IMR-90 (cell line): ENCODE results near the gene AKR1A1. TPM values are rescaled to one million over a fixed set of nuclear protein-coding genes. Genes with fewer than 3 reads are reported as not detected.

Experiments used
- ATAC-seq: fragments of 200-7000 bp; cut with Tn5 transposase; 2 replicates; pipeline ENCODE4 v1.9.1; 2020; ENCODE audit warnings: low read depth, mild to moderate bottlenecking, moderate library complexity
- BruUV-seq: library from RNA; stranded (reverse); fragments of 400-500 nt; replicated peaks from 2 replicates; lab custom pipeline; 2021; lab: Mats Ljungman, UMichigan
- CTCF ChIA-PET: fragments of 300-600 bp; formaldehyde crosslinking; extraction: SDS; loops from one replicate; lab custom pipeline; 2021; ENCODE audit warnings: antibody characterized with exemption; lab: Yijun Ruan, JAX
- POLR2A ChIA-PET: fragments of 300-600 bp; sonication (Branson Sonifier 250); formaldehyde crosslinking; loops from one replicate; lab custom pipeline; 2022; ENCODE audit warnings: antibody characterized with exemption; ENCODE audit not compliant: unreplicated experiment; lab: Charles Lee
- DNase-seq: peaks from one replicate; pipeline ENCODE4 v3.0.0; 2013
- H2AFZ ChIP-seq: replicated peaks from 2 replicates; pipeline ENCODE3; 2013; ENCODE audit warnings: low read length, mild to moderate bottlenecking; ENCODE audit not compliant: poor library complexity
- H2AK5ac ChIP-seq: 2 replicates; pipeline ENCODE4 v1.6.1; 2013; ENCODE audit warnings: low read depth, low read length, inconsistent platforms
- H2AK9ac ChIP-seq: replicated peaks from 2 replicates; pipeline ENCODE3; 2013; ENCODE audit warnings: mild to moderate bottlenecking, low read depth, low read length, moderate library complexity; ENCODE audit not compliant: poor library complexity
- H2BK120ac ChIP-seq: 2 replicates; pipeline ENCODE4 v1.6.1; 2013; ENCODE audit warnings: low read depth, low read length, inconsistent platforms
- H2BK15ac ChIP-seq: 3 replicates; pipeline ENCODE4 v1.6.1; 2013; ENCODE audit warnings: low read depth, low read length, inconsistent platforms
- H2BK20ac ChIP-seq: 2 replicates; pipeline ENCODE4 v1.6.1; 2013; ENCODE audit warnings: low read depth, mild to moderate bottlenecking, inconsistent platforms, low read length, moderate library complexity
- H2BK5ac ChIP-seq: 2 replicates; pipeline ENCODE4 v1.6.1; 2013; ENCODE audit warnings: mild to moderate bottlenecking, low read depth, low read length, inconsistent platforms; ENCODE audit not compliant: poor library complexity, severe bottlenecking
- H3K14ac ChIP-seq: replicated peaks from 2 replicates; pipeline ENCODE4 v1.6.1; 2013; ENCODE audit warnings: low read depth, low read length, inconsistent platforms
- H3K18ac ChIP-seq: 2 replicates; pipeline ENCODE4 v1.6.1; 2013; ENCODE audit warnings: low read depth, low read length, control low read depth
- H3K23ac ChIP-seq: 2 replicates; pipeline ENCODE4 v1.6.1; 2013; ENCODE audit warnings: low read depth, low read length, inconsistent platforms
- H3K27ac ChIP-seq: 2 replicates; pipeline ENCODE4 v1.5.1; 2013; ENCODE audit warnings: mild to moderate bottlenecking, control low read depth, low read length; ENCODE audit not compliant: insufficient read depth
- H3K27me3 ChIP-seq: 2 replicates; pipeline ENCODE4 v1.6.1; 2013; ENCODE audit warnings: low read length; ENCODE audit not compliant: control insufficient read depth, insufficient read depth
- H3K36me3 ChIP-seq: 2 replicates; pipeline ENCODE4 v1.6.1; 2013; ENCODE audit warnings: low read length, mixed read lengths; ENCODE audit not compliant: control insufficient read depth, insufficient read depth
- H3K4ac ChIP-seq: 2 replicates; pipeline ENCODE4 v1.6.1; 2013; ENCODE audit warnings: low read depth, low read length, inconsistent platforms
- H3K4me1 ChIP-seq: 2 replicates; pipeline ENCODE4 v1.6.1; 2013; ENCODE audit warnings: low read length, mixed read lengths; ENCODE audit not compliant: control insufficient read depth, insufficient read depth
- H3K4me2 ChIP-seq: 2 replicates; pipeline ENCODE4 v1.6.1; 2013; ENCODE audit warnings: low read depth, mild to moderate bottlenecking, control low read depth, low read length, moderate library complexity
- H3K4me3 ChIP-seq: 2 replicates; pipeline ENCODE4 v1.5.1; 2013; ENCODE audit warnings: low read depth, mild to moderate bottlenecking, control low read depth, low read length, moderate library complexity; ENCODE audit not compliant: insufficient read depth
- H3K56ac ChIP-seq: 2 replicates; pipeline ENCODE4 v1.6.1; 2013; ENCODE audit warnings: low read length, inconsistent platforms; ENCODE audit not compliant: insufficient read depth; ENCODE audit errors: extremely low read depth
- H3K79me1 ChIP-seq, 2 experiments: 2 replicates each; pipeline ENCODE4 v1.6.1; 2013; ENCODE audit warnings: low read length in 2 of 2, inconsistent platforms in 1 of 2, low read depth in 1 of 2
- H3K9ac ChIP-seq: 2 replicates; pipeline ENCODE4 v1.6.1; 2013; ENCODE audit warnings: low read depth, low read length, control low read depth
- H3K9me1 ChIP-seq: 2 replicates; pipeline ENCODE4 v1.6.1; 2013; ENCODE audit warnings: low read length, inconsistent platforms; ENCODE audit not compliant: insufficient read depth
- H3K9me3 ChIP-seq: 2 replicates; pipeline ENCODE4 v1.6.1; 2013; ENCODE audit warnings: low read length; ENCODE audit not compliant: control insufficient read depth, insufficient read depth
- H4K20me1 ChIP-seq: 2 replicates; pipeline ENCODE4 v1.6.1; 2013; ENCODE audit warnings: low read length, inconsistent platforms; ENCODE audit not compliant: insufficient read depth
- H4K5ac ChIP-seq: 2 replicates; pipeline ENCODE4 v1.6.1; 2013; ENCODE audit warnings: mild to moderate bottlenecking, low read depth, low read length, control low read depth
- H4K8ac ChIP-seq, 2 experiments: 2 replicates each; pipeline ENCODE4 v1.6.1; 2013; ENCODE audit warnings: low read depth in 2 of 2, low read length in 2 of 2, control low read depth in 1 of 2, inconsistent platforms in 1 of 2
- H4K91ac ChIP-seq: 2 replicates; pipeline ENCODE4 v1.6.1; 2013; ENCODE audit warnings: low read depth, low read length, inconsistent platforms; ENCODE audit not compliant: insufficient read depth
- CHD1 ChIP-seq: IDR thresholded peaks from 2 replicates; pipeline ENCODE4 v1.6.1; 2012; ENCODE audit warnings: low read depth, low read length, improper control_type of control experiment
- CTCF ChIP-seq: conservative IDR thresholded peaks from 2 replicates; pipeline ENCODE4 v1.5.1; 2012; ENCODE audit warnings: mild to moderate bottlenecking, low read depth, low read length, improper control_type of control experiment
- MXI1 ChIP-seq: IDR thresholded peaks from 2 replicates; pipeline ENCODE4 v1.6.1; 2012; ENCODE audit warnings: low read depth, mild to moderate bottlenecking, low read length, moderate library complexity, borderline replicate concordance
- RCOR1 ChIP-seq: IDR thresholded peaks from 2 replicates; pipeline ENCODE4 v1.6.1; 2012; ENCODE audit warnings: mild to moderate bottlenecking, low read length, improper control_type of control experiment; ENCODE audit not compliant: insufficient replicate concordance
- RFX5 ChIP-seq: IDR thresholded peaks from 2 replicates; pipeline ENCODE4 v1.8.0; 2012; ENCODE audit warnings: low read depth, mild to moderate bottlenecking, low read length, moderate library complexity
- WGBS, 2 experiments: methylation state at CpG; one replicate each; pipeline versions ENCODE4 v1.1.5 to v1.1.7; 2013; ENCODE audit warnings: missing lambda C conversion rate in 2 of 2; ENCODE audit not compliant: insufficient read length in 1 of 2; ENCODE audit errors: extremely low coverage in 2 of 2; 5-methylcytosine and 5-hydroxymethylcytosine counted together
- dilution Hi-C: fragments of 300-500 bp; cut with HindIII; formaldehyde crosslinking; loops from one replicate; pipeline ENCODE4 v1.14.3; 2018; ENCODE audit warnings: low sequenced_read_pairs; ENCODE audit not compliant: unreplicated experiment
- in situ Hi-C: fragments of 300-500 bp; cut with MboI; formaldehyde crosslinking; loops from 3 replicates; pipeline ENCODE4 v1.14.3; 2019; ENCODE audit warnings: low sequenced_read_pairs, inconsistent platforms, mixed read lengths
- intact Hi-C: fragments of 100-400 bp; cut with micrococcal nuclease; formaldehyde crosslinking; loops from 2 replicates; pipeline ENCODE4 v1.10.0; 2022
- polyA plus RNA-seq, 3 experiments: library from polyadenylated mRNA; depleted of rRNA; stranded (reverse); fragments of >200 nt; gene quantifications; 2 replicates each; pipeline ENCODE4 v1.2.3, GENCODE V29; 2012; ENCODE audit warnings: low replicate concordance in 1 of 3
- total RNA-seq: library from RNA; depleted of rRNA; stranded (reverse); fragments of >200 nt; gene quantifications from 2 replicates; pipeline ENCODE4 v1.2.3, GENCODE V29; 2012

AKR1A1 gene
- total and polyA plus RNA-seq, 2 of the 4 experiments (the other 2 are of a cell fraction): 141 to 151 TPM

GRCh38 chr1:45503462-45504360 is 46.9 kb upstream of the AKR1A1 start:
- Histone ChIP-seq H2BK20ac (no peak overlapping the region), H3K36me3 (peaks cover 6% of the 10 kb centered on the region), H3K27ac (no peak overlapping the region), H3K4ac (no peak overlapping the region), H2AFZ (no peak overlapping the region), H4K5ac (no peak overlapping the region), H4K20me1 (peaks cover 6% of the 10 kb centered on the region), H3K27me3 (no peaks in the 10 kb centered on the region), H4K91ac (no peak overlapping the region), H3K9me3 (no peaks in the 10 kb centered on the region), H2BK5ac (no peak overlapping the region), H3K14ac (no peak overlapping the region), H3K9me1 (peaks cover 17% of the 10 kb centered on the region), H3K23ac (no peak overlapping the region), H2BK15ac (no peak overlapping the region), H3K4me3 (no peak overlapping the region), H3K18ac (no peak overlapping the region), H2AK9ac (no peak overlapping the region), H3K56ac (no peak overlapping the region), H3K4me1 (no peaks in the 10 kb centered on the region; the same call in none of the 2 replicates), H2AK5ac (no peak overlapping the region), H2BK120ac (no peak overlapping the region), H3K79me1 (peaks cover 6 to 19% of the 10 kb centered on the region in 2 experiments; a peak in 3 of 4 replicates), H3K9ac (no peak overlapping the region), H4K8ac (no peak overlapping the region), H3K4me2 (no peak overlapping the region)
- WGBS, 2 experiments: 100% methylated on average over 1 of the region's 14 CpGs; no CpG with 5 or more reads in 1 of the 2 experiments
- DNase-seq (no peak), ATAC-seq (no peak)
- ChIA-PET CTCF (interaction anchor here (0.5 kb wide), 1 partner anchor 147 kb away, joined by 4 read pairs; no protein-coding TSS in a partner anchor), POLR2A (no interaction called here)
- intact Hi-C loops: no loop called here
- dilution Hi-C loops: no loop called here
- in situ Hi-C loops: no loop called here
- BruUV-seq: no TSS peak
- TF ChIP-seq RCOR1: no peak
- TF ChIP-seq CTCF: no peak
- no peak for TF ChIP-seq RFX5
- no peak for TF ChIP-seq CHD1
- no peak for TF ChIP-seq MXI1
